Fibroblast of lung (primary cell): Measurements from ENCODE around the gene SARM1. TPM values are rescaled to one million over a fixed set of nuclear protein-coding genes. Genes with fewer than 3 reads are reported as not detected.

ENCODE experiments used
- DNase-seq, 2 donors: peaks; one replicate each; pipeline versions ENCODE4 v3.0.0 to v3.0.0-alpha.2; 2010; ENCODE audit warnings: low read depth in 2 of 2
- H2AFZ ChIP-seq: 2 replicates; pipeline ENCODE4 v1.5.1; 2012; ENCODE audit warnings: low read length, control low read depth, inconsistent platforms
- H3K27ac ChIP-seq: 2 replicates; pipeline ENCODE4 v1.5.1; 2011; ENCODE audit warnings: low read length, control low read depth; ENCODE audit not compliant: insufficient read depth
- H3K27me3 ChIP-seq: 2 replicates; pipeline ENCODE4 v1.5.1; 2011; ENCODE audit warnings: mild to moderate bottlenecking, low read length; ENCODE audit not compliant: control insufficient read depth, insufficient read depth
- H3K36me3 ChIP-seq: 2 replicates; pipeline ENCODE4 v1.5.1; 2011; ENCODE audit warnings: low read length; ENCODE audit not compliant: control insufficient read depth, insufficient read depth
- H3K4me1 ChIP-seq: 2 replicates; pipeline ENCODE4 v1.5.1; 2011; ENCODE audit warnings: low read length; ENCODE audit not compliant: control insufficient read depth, insufficient read depth; ENCODE audit errors: extremely low read depth
- H3K4me2 ChIP-seq: 2 replicates; pipeline ENCODE4 v1.5.1; 2011; ENCODE audit warnings: low read length, control low read depth; ENCODE audit not compliant: insufficient read depth; ENCODE audit errors: extremely low read depth
- H3K4me3 ChIP-seq, 4 experiments: fragments of 200-600 bp in 1 of 4; sonication (generic) in 1 of 4; replicated peaks in 1 of 4; 2 replicates each; pipeline ENCODE4 v1.5.1; 2011 to 2016; ENCODE audit warnings: low read length in 4 of 4, low read depth in 3 of 4, mild to moderate bottlenecking in 3 of 4, control low read depth in 2 of 4, inconsistent platforms in 1 of 4, mixed read lengths in 1 of 4; ENCODE audit not compliant: insufficient read depth in 1 of 4; ENCODE audit errors: control extremely low read depth in 1 of 4
- H3K79me2 ChIP-seq: 2 replicates; pipeline ENCODE4 v1.5.1; 2012; ENCODE audit warnings: mild to moderate bottlenecking, low read length, inconsistent platforms; ENCODE audit not compliant: control insufficient read depth, insufficient read depth
- H3K9ac ChIP-seq: 2 replicates; pipeline ENCODE4 v1.5.1; 2011; ENCODE audit warnings: mild to moderate bottlenecking, low read length, control low read depth; ENCODE audit not compliant: insufficient read depth
- H3K9me3 ChIP-seq: 2 replicates; pipeline ENCODE4 v1.5.1; 2012; ENCODE audit warnings: low read depth, low read length; ENCODE audit not compliant: control insufficient read depth, insufficient read depth
- H4K20me1 ChIP-seq: 2 replicates; pipeline ENCODE4 v1.5.1; 2011; ENCODE audit warnings: low read length; ENCODE audit not compliant: control insufficient read depth, insufficient read depth; ENCODE audit errors: extremely low read depth
- EZH2 ChIP-seq: IDR thresholded peaks from 2 replicates; pipeline ENCODE4 v1.5.1; 2012; ENCODE audit warnings: low read length, control low read depth, mild to moderate bottlenecking; ENCODE audit errors: missing control alignments
- polyA plus RNA-seq, 2 donors: library from polyadenylated mRNA; depleted of rRNA in 1 of 2; stranded (reverse) in 1 of 2; unstranded in 1 of 2; fragments of >200 nt; gene quantifications; 2 replicates each; pipeline ENCODE4 v1.2.1, GENCODE V29; 2011 to 2012; ENCODE audit warnings: missing spikeins in 1 of 2
- total RNA-seq: library from RNA; depleted of rRNA; stranded (reverse); fragments of >200 nt; gene quantifications from 2 replicates; pipeline ENCODE4 v1.2.1, GENCODE V29; 2014
- TF ChIP-seq, protein P1 (sequence below), 2 donors: IDR thresholded peaks in 1 of 2; conservative IDR thresholded peaks in 1 of 2; 1 replicate in 1 of 2; 2 replicates in 1 of 2; pipeline ENCODE4 v1.5.1; 2011 to 2012; ENCODE audit warnings: low read length in 2 of 2, control low read depth in 1 of 2, inconsistent platforms in 1 of 2, low read depth in 1 of 2, mild to moderate bottlenecking in 1 of 2

Gene SARM1
- total and polyA plus RNA-seq, 2 donors (not counting 1 experiment from before 2014, with no cell fraction given) = 3.1 to 10.8 TPM

DNA sequence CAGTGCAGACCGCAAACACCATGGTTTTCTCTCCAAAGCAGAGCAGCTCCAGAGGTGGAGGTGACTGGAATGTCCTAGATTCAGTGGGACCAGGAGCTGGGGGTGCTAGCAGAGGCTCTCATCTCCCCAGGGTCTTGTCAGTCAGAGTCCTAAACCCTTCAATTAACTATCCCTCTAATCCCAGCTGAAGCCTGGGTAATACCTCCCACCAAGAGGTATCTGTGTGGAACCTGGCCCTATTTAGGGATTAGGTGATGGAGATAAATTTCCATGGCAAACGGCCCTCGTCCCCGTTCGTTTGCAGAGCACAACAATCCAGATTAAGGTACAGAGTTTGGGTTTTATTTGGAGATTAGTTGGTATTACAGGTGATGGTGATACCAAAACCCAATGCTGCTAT is 8.3 kb upstream of the SARM1 start:
- Histone ChIP-seq H3K4me1 (peaks cover 4% of the 10 kb centered on the region), H4K20me1 (no peaks in the 10 kb centered on the region), H3K9ac (no peak overlapping the region), H3K4me3 (no peak overlapping the region), H3K27ac (no peak overlapping the region), H3K9me3 (no peaks in the 10 kb centered on the region), H3K4me2 (no peak overlapping the region), H3K79me2 (peaks cover 4% of the 10 kb centered on the region), H3K36me3 (peaks cover 6% of the 10 kb centered on the region), H2AFZ (no peak overlapping the region), H3K27me3 (no peaks in the 10 kb centered on the region)
- no peak for DNase-seq
- TF ChIP-seq, protein P1, sequence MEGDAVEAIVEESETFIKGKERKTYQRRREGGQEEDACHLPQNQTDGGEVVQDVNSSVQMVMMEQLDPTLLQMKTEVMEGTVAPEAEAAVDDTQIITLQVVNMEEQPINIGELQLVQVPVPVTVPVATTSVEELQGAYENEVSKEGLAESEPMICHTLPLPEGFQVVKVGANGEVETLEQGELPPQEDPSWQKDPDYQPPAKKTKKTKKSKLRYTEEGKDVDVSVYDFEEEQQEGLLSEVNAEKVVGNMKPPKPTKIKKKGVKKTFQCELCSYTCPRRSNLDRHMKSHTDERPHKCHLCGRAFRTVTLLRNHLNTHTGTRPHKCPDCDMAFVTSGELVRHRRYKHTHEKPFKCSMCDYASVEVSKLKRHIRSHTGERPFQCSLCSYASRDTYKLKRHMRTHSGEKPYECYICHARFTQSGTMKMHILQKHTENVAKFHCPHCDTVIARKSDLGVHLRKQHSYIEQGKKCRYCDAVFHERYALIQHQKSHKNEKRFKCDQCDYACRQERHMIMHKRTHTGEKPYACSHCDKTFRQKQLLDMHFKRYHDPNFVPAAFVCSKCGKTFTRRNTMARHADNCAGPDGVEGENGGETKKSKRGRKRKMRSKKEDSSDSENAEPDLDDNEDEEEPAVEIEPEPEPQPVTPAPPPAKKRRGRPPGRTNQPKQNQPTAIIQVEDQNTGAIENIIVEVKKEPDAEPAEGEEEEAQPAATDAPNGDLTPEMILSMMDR (conservative IDR thresholded peaks at IDR 0.05 in 1 of 2, IDR thresholded peaks at IDR 0.05 in 1 of 2; ENCODE audit: low read depth in 1 of 2, low read length in 2 of 2) = no peak
- no peak for TF ChIP-seq EZH2

GRCh38 chr17:28363776-28364650 is 7.5 kb upstream of the SARM1 start:
- no peak overlapping the region for H3K4me2 ChIP-seq
- peaks cover 4% of the 10 kb centered on the region for H3K36me3 ChIP-seq
- H3K79me2 ChIP-seq = no peaks in the 10 kb centered on the region
- DNase-seq = no peak
- H3K4me3 ChIP-seq = no peak overlapping the region
- no peak overlapping the region for H3K27ac ChIP-seq
- no peak overlapping the region for H3K9ac ChIP-seq
- H4K20me1 ChIP-seq = no peaks in the 10 kb centered on the region
- no peak overlapping the region for H2AFZ ChIP-seq
- no peaks in the 10 kb centered on the region for H3K9me3 ChIP-seq
- H3K27me3 ChIP-seq = no peaks in the 10 kb centered on the region
- H3K4me1 ChIP-seq = no peaks in the 10 kb centered on the region
- TF ChIP-seq, protein P1 (conservative IDR thresholded peaks at IDR 0.05 in 1 of 2, IDR thresholded peaks at IDR 0.05 in 1 of 2; ENCODE audit: low read depth in 1 of 2, low read length in 2 of 2) = no peak
- TF ChIP-seq EZH2 = no peak

DNA sequence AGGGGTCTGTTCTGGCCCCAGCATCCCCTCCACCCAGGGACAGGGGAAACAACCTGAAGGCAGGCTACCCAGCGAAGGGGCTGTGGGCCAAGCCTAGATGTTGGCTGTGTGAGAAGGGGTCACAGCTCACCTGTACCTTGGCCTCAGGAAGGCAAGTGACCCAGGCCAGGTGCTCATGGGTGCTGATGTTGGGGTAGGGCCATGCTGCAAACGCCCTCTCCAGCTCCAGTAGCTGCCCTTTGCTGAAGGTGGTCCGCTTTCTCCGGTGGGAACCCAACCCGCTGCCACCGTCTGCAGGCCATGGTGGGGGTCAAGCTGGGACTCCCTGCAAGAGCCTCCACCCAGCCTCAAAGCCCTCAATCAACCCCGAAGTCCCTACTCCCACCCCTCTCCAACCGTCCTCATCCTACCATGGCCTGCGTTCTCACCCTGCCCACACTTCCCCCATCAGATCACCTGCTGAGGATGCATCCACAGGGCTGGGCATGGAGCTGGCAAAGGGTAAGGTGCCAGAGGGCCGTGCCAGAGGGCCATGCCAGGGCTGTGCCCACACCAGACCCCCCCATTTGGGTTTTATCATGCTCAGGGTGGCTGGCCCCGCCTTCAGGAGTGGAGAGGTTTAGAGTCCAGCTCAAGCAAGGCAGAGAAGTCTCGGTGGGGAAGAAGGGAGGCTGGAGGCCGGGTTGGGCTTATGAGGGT is 6.7 kb upstream of the SARM1 start, which contains the start of gene SEBOX:
Gene SEBOX (minus strand): TSS at position 535 of the 699 bp plus-strand sequence. CDS start 48 bp downstream, at position 487.
- no peak within 1 kb of the TSS for H3K27ac ChIP-seq
- no peak within 1 kb of the TSS for H3K4me2 ChIP-seq
- H3K27me3 ChIP-seq = no peaks in the 10 kb centered on the region
- no peak for DNase-seq
- H3K36me3 ChIP-seq = peaks cover 2% of the 10 kb centered on the region
- TF ChIP-seq, protein P1 (conservative IDR thresholded peaks at IDR 0.05 in 1 of 2, IDR thresholded peaks at IDR 0.05 in 1 of 2; ENCODE audit: low read depth in 1 of 2, low read length in 2 of 2) = no peak
- no peak for TF ChIP-seq EZH2
- no peak within 1 kb of the TSS for H3K9ac ChIP-seq
- H3K4me1 ChIP-seq = no peaks in the 10 kb centered on the region
- H3K4me3 ChIP-seq = no peak within 1 kb of the TSS
- no peaks in the 10 kb centered on the region for H4K20me1 ChIP-seq
- no peaks in the 10 kb centered on the region for H3K79me2 ChIP-seq
- no peaks in the 10 kb centered on the region for H3K9me3 ChIP-seq
- no peak within 1 kb of the TSS for H2AFZ ChIP-seq
